GM19023 (cell line): Measurements from ENCODE around the gene DCPS.
"Not testable (repeated sequence)": the region's sequence is repeated elsewhere in the genome, so short reads cannot be mapped to it uniquely, and the experiment has no call there.

Experiments used
- ATAC-seq: cut with Tn5 transposase; IDR thresholded peaks from one replicate; pipeline ENCODE4 v1.9.1; 2021; ENCODE audit warnings: mild to moderate bottlenecking, moderate library complexity; ENCODE audit not compliant: unreplicated experiment

Gene DCPS

DNA sequence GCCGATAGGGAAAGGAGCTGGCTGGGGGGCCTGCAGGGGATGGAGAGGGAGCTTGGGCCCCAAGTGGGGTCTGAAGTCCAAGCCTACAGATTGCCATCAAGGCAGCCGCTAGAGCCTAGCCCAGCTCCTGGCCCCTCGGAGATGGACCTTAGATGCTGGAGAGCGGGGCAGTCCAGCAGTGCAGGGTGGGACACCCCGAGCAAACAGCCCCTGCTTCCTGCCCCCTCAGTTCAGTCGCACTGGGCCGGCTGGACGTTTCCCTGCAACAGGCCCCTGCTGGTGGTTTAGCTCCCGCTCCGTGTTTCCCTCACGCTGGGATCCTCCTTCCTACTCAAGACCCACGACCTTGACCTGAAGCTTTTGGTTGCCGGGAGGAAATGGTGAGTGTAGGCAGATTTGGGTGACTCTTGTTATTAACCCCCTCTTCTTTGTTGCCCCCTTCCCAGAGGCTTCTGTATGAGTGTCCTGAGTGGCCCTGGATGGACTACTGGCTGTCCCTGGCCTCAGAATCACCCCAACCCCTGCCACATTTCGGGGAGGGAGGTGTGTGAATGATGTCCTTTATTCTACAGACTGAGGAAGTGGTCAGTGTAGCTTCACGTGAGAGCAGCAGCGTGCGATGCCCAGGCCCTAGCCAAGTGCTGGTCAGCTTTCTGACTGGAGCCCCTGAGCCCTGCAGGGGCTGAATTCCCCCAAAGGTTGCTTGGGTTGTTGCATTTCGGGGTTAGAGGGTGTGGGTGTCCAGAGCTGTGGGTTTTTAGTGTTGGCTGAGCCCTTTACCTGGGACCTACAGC is 54.3 kb downstream of the DCPS start:
- no peak for ATAC-seq

GRCh38 chr11:126358763-126359160 is 54.9 kb downstream of the DCPS start:
- ATAC-seq, result no peak

DNA sequence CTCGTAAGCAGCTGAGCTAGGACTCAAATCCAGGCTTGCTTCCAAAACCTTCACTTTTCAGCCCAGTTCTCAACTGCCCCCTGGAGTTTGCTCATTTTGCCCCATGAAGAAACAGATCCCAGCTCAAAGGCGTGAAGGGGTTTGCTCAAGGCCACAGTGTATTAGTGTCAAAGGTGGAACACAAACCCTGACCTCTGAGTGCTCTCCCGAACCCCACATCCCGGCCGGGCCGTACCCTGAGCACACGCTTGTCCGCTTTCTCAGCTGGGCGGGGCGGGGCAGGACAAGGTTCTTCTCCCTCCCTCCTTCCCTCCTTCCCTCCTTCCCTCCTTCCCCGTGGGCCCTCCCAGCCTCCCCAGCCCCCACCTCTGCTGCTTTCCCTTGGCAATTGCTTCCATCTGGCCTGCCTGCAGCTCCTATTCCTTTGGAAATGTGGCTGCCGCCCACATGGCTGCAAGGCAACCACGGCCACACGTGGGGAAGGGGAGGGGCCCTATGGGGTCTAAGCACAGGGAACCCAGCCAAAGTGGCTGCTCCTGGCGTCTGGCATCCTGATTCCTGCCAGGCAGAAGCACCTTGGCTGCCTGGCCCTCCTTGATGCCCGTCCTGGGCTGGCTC is 55.7 kb downstream of the DCPS start:
- no peak for ATAC-seq

- ATAC-seq, result no peak
Observed at GRCh38 chr11:126360049-126360446, 56.2 kb downstream of the DCPS start.

- no peak for ATAC-seq
Observed at GRCh38 chr11:126361400-126361799, 57.5 kb downstream of the DCPS start.

DNA sequence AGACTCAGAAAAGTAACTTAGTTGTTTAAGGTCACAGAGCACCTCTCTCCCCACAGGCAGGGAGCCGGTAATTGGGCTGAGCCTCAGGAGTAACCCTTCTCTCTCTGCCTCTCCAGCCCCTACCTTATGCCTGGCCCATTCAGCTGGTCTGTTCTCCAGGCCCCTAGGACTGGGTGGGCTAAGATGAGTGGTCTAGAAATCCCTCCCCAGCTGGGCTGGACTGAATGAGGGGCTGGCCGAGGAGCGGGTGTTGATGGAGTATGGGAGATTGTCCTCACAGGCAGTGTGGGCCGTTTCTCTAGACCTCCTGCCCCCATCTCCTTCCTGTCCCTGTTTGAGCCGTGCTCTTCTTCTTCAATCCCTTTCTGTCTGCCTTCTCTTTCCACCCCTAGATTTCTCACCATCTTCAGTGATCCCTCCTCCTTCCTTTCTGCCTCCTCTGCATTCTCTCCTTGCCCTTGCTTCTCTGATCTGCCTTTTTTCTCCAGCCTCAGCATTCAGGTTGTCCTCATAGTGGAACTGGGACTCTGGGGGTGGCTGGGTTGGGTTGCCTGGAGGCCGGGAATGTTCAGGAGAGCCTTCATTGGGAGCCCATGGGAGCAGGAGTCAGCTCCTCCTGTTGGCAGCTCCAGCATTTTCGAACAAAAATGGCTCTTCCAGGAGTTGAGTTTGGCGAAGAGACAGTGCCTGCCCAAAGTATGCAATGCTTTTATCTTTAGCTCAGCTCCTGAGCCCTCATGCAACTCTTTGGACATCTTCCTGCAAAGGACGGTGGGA is 59.2 kb downstream of the DCPS start:
- no peak for ATAC-seq

DNA sequence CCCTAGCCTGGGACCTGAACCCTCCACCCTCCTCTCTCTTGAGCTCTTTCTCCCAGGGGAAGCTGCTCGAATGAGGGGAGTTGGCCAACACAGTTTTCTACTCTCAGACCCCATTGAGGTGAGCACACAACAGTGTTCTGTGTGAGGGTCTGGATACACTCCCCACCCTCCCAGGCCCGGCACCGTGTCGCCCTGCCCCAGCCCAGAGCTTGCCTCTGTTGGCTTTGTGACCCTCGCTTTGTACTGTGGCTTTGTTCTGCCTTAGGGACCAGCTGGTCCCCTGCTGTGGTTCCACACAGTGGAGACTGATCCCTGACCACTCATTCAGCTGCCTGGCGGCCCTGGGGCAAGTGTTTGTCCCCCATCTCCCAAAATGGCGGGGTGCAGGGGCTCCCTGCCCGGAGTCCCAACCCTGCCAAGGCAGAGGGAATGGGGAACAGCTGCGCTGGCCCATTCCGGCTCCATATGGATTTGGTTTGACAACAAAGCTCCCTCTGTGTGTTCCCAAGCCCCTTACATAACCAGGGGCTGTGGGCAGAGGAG is 59.9 kb downstream of the DCPS start:
- ATAC-seq, result no peak

GRCh38 chr11:126364735-126365134 is 60.9 kb downstream of the DCPS start:
- ATAC-seq, result not testable (repeated sequence)

DNA sequence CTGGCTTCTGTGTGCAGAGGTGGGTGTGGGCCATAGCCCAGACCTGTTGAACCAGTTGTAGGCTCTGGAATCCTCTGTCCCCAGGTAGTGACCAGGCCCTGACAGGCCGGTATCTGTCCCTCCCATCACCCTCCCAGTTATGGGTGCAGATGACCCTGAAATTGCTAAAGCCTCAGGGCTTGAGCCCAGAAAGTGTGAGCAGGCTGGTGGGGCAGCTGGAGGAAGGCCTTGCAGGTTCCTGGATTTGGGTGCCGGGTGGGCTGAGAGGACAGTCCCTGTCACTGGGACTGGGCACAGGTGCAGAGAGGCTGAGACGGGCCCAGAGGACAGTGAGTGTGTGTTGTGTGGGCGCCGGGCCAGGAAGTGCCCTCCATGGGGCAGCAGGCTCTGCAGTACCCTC is 61.6 kb downstream of the DCPS start:
- not testable (repeated sequence) for ATAC-seq

DNA sequence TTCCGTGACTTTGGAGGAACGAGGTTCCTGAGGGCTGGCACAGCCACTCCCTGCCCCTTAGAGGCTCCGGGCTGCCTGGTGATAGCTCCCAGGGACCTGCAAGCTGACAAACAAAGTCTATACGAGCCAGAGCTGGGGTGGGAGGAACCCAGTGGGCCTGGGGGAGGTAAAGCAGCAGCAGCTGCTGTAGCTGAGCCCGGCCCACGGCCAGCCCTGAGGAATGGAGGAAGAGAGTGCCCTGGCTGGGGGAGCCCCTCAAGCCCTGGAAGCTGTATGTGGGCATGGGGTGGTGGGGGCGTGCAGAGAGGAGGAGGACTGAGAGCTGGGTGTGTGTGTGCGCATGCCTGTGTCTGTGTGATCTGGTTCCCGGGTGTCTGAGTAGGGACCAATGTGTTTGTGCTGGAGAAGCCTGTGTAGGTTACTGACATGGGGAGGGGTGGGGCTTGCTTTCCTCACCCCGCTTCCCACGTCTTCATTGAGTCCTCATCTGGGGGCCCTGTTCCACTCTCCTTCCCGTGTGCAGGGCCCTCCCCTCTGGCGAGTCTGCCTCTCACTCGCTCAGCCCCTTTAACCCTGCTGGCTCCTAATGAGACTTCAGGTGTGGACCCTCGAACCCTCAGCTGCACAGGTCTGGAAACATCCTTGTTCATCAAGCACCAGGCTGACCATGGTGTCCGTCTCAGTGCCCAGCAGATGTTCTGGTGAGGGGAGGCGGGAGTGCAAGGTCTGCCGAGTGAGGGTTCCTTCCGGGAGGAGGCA is 62.4 kb downstream of the DCPS start:
- ATAC-seq, result no peak

- ATAC-seq, result not testable (repeated sequence)
Observed at GRCh38 chr11:126366823-126367654, 63.2 kb downstream of the DCPS start.

DNA sequence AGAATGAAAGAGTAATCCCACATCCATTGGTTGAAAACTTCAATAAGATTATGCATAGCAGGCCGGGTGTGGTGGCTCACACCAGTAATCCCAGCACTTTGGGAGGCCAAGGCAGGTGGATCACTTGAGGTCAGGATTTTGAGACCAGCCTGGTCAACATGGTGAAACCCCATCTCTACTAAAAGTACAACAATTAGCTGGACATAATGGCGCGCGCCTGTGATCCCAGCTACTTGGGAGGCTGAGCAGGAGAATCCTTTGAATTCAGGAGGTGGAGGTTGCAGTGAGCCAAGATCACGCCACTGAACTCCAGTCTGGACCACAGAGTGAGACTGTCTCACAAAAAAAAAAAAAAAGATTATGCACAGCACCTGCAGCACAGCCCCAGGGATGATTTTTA is 63.9 kb downstream of the DCPS start:
- ATAC-seq, result not testable (repeated sequence)

- ATAC-seq, result not testable (repeated sequence)
Observed at GRCh38 chr11:126368336-126369119, 64.7 kb downstream of the DCPS start.

- ATAC-seq, result no peak
Observed at GRCh38 chr11:126370016-126370415, 66.2 kb downstream of the DCPS start.

DNA sequence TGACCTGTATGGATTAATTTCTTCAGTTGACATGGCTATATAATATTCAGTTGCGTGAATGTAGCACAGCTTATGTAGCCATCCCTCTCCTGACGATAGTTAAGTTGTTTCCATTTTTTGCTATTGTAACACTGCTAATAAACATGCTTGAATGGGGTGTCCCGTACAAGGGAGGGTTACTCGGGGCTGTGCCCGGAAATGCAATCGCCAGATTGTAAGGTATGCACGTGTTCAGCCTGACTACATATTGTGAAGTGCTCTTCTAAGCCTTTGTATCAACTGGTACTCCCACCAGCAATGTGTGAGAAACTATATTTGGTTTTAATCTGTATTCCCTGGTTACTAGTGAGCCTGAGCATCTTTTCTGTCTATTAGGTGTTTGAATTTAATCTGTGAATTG is 67.7 kb downstream of the DCPS start:
- ATAC-seq, result no peak

- not testable (repeated sequence) for ATAC-seq
Observed at GRCh38 chr11:126373389-126374066, 69.7 kb downstream of the DCPS start.

DNA sequence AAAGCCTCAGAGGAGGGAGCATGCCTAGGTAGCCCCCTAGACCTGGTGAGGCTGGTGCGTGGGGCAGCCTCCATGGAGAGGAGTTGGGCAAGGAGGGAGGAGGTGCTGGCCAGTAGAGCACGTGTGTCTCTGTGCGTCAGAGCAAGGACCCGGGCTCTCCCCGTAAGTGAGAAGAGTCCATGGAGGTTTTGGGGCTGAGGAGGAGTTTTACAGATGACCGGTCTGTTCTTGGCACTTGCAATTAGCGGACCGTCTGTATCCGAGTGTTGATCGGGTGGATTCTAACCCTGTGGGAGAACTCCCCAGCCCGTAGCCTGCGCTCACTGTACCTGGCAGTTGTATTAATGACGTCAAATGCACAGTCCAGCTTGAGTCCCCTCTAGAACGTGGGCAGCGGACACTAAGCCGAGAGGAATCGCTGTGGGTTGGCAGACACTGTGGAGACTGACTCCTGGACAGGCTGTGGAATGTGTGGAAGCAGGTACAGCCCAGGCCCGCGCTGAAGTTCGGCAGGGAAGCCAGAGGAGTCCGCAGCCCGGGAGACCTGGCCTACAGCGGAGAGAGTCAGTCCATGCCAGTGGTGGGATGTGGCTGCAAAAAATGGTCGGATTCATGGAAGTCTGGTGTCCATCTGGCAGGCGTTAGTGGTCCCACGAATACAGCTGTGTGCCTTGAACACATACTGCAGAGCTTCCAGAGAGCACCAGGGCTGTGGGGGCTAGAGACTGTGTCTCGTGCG is 70.9 kb downstream of the DCPS start:
- ATAC-seq, result not testable (repeated sequence)

DNA sequence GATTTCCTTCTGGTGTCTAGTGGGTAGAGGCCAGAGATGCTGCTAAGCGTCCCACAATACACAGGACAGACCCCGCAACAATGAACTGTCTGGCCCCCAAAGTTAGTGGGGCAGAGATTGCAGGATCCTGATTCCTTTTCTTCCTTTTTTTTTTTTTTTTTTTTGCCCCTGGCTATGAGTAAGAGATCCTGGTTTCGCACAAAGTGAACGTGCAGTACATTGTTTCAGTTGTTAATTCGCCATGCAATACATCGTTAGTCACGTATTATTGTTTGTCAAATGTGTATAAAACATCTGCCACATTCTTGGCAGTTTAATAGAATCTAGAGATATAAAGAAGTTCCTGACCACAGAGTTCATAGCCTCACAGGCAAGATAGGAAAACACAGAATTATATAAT is 71.9 kb downstream of the DCPS start:
- ATAC-seq, result no peak
